ENCODE results near the gene PEX11A.

GRCh38 chr15:89672221-89673164 lies 18.1 kb downstream of the PEX11A start:
- no peak for TF ChIP-seq CTCF (IDR thresholded peaks at IDR 0.05; ENCODE audit: low read length)
- no peak for TF ChIP-seq EZH2 (IDR thresholded peaks at IDR 0.05; ENCODE audit: borderline replicate concordance, low read length)

Measured in OCI-LY1 (cell line).